ENCODE results near the gene HEATR9. TPM values are rescaled to one million over a fixed set of nuclear protein-coding genes. Genes with fewer than 3 reads are reported as not detected.

The HEATR9 gene, protein sequence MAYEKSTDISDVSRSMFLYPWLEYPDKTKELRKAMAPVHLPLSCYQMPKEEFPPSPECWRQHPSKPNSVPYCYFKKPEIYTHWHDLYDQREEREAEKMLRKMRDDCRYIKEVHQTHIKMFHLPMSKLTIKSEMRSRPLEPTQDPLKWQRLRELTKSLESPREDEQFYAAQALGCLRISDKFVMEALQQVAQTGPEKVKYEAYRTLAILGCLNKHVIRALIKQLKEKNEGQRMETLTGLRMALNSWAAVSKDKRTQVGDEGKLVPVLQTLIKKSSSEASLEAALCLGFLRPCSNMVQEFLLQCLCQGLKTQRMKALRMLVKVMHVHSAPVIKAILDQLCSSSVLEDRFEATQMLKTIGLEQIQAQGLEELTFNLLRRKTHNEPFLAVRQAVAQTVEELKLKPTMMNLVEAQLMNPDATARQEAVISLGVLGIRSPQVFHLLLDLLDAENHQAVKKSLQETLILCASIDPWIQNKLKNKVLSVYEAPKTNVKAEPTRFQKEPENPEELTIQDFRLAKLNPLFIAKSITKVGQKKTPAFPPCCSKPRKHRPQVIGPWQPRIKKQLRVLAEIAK
- total RNA-seq (1 to 10 TPM in 1 of 5 experiments, under 1 TPM in 1, not detected in 3; 0.22 to 1.9 TPM), polyA plus RNA-seq (under 1 TPM in 1 of 2 donors, not detected in 1; 0.09 TPM), total RNA-seq (not detected)

DNA sequence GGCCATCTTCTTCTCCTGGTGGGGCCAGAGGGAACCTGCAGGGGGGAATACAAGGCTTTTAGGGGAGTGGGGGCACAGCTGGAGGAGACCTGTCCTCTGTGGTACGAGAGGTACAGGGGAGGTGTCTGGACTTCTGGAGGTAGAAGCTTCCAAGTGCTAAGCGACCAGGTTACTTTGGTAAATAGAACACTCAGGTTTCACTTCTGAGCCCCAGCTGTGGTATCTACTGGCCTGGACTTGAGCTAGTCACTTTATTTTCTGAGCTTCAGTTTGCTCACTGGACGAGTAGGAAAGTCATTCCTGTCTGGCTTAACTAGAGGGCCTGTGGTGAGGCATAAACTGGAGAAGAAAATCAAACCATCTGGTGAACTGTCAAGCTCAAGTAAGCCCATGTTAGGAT, at the start of gene HEATR9:
Gene HEATR9 (minus strand): TSS at position 155 of the 400 bp plus-strand sequence. CDS start 149 bp downstream, at position 6.
- H3K27ac Mint-ChIP-seq = peak within 1 kb of the TSS in 3 of 9 donors; percentile 5 to 56 (median 41)
- ChIA-PET POLR2A (no interaction called here), CTCF (no interaction called here)
- Histone ChIP-seq H3K36me3 (ENCODE audit: control insufficient read depth in 2 of 3, insufficient read depth in 3 of 3, low read length in 3 of 3) (peaks cover 0 to 16% (median 0%) of the 10 kb centered on the region in 3 experiments), H3K4me3 (ENCODE audit: low read length) (no peak within 1 kb of the TSS), H3K27ac (ENCODE audit: low read depth, low read length) (no peak within 1 kb of the TSS), H3K4me1 (ENCODE audit: control insufficient read depth in 2 of 2, insufficient read depth in 2 of 2, low read length in 2 of 2) (peaks cover 4% of the 10 kb centered on the region in 2 donors), H3K9me3 (ENCODE audit: control insufficient read depth in 2 of 3, low read length in 3 of 3) (no peaks in the 10 kb centered on the region), H3K27me3 (ENCODE audit: control insufficient read depth in 2 of 2, insufficient read depth in 2 of 2, low read length in 2 of 2) (no peaks in the 10 kb centered on the region)
- no peak for DNase-seq
- no peak within 1 kb of the TSS for H3K4me3 Mint-ChIP-seq
- no peaks in the 10 kb centered on the region for H3K27me3 Mint-ChIP-seq
- no peaks in the 10 kb centered on the region for H3K9me3 Mint-ChIP-seq
- H3K4me1 Mint-ChIP-seq = peaks cover 12 to 40% (median 14%) of the 10 kb centered on the region in 7 donors
- intact Hi-C loops (cut with micrococcal nuclease) = no loop called here
- no peak for ATAC-seq
- H3K36me3 Mint-ChIP-seq = peaks cover 0 to 26% (median 0%) of the 10 kb centered on the region in 5 donors

DNA sequence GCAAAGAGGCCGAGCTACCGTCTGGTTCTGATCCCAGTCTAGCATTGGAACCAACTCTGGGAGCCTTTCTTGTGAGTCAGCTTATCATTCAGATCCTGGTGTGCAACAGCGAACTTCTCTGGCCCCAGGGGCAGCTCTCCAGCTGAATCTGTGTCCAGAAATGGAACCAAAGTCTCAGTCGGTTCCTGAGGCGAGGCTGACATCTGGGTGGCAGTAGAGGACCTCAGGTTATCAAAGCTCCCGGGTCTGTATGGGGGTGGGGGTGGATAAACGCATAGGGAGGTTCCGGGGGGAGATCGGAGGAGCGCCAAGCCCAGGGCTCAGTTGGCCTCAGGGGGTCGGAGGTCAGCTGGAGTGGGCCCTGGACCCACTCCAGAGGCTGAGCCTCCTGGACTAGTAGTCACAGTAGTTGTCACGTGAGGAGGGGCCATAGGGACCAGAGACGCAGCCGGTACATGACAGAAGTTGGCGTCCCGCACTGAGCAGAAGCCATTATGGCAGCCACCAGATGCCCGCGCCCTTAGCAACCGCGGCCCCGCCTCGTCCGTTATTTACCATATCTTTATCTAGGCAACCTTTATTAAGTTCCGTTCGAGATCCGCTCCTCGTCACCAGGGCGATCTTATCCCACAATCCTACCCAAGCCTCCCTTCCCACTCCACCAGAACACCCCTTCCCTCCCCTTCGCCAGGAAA, 49.0 kb upstream of the HEATR9 start:
- POLR2A ChIA-PET = no interaction called here
- Mint-ChIP-seq H3K27ac (no peak overlapping the region), H3K9me3 (no peaks in the 10 kb centered on the region), H3K4me3 (no peak overlapping the region), H3K4me1 (peaks cover 0 to 37% (median 5%) of the 10 kb centered on the region in 7 donors), H3K27me3 (no peaks in the 10 kb centered on the region), H3K36me3 (peaks cover 0 to 45% (median 0%) of the 10 kb centered on the region in 5 donors)
- Histone ChIP-seq H3K27ac (ENCODE audit: low read depth, low read length) (no peak overlapping the region), H3K27me3 (ENCODE audit: control insufficient read depth in 2 of 2, insufficient read depth in 2 of 2, low read length in 2 of 2) (no peaks in the 10 kb centered on the region), H3K4me3 (ENCODE audit: low read length) (no peak overlapping the region), H3K36me3 (ENCODE audit: control insufficient read depth in 2 of 3, insufficient read depth in 3 of 3, low read length in 3 of 3) (no peaks in the 10 kb centered on the region), H3K4me1 (ENCODE audit: control insufficient read depth in 2 of 2, insufficient read depth in 2 of 2, low read length in 2 of 2) (peaks cover 0 to 20% of the 10 kb centered on the region in 2 donors), H3K9me3 (ENCODE audit: control insufficient read depth in 2 of 3, low read length in 3 of 3) (no peaks in the 10 kb centered on the region)
- intact Hi-C loops (cut with micrococcal nuclease) = no loop called here
- DNase-seq = no peak
- no peak for ATAC-seq
- CTCF ChIA-PET = no interaction called here

DNA sequence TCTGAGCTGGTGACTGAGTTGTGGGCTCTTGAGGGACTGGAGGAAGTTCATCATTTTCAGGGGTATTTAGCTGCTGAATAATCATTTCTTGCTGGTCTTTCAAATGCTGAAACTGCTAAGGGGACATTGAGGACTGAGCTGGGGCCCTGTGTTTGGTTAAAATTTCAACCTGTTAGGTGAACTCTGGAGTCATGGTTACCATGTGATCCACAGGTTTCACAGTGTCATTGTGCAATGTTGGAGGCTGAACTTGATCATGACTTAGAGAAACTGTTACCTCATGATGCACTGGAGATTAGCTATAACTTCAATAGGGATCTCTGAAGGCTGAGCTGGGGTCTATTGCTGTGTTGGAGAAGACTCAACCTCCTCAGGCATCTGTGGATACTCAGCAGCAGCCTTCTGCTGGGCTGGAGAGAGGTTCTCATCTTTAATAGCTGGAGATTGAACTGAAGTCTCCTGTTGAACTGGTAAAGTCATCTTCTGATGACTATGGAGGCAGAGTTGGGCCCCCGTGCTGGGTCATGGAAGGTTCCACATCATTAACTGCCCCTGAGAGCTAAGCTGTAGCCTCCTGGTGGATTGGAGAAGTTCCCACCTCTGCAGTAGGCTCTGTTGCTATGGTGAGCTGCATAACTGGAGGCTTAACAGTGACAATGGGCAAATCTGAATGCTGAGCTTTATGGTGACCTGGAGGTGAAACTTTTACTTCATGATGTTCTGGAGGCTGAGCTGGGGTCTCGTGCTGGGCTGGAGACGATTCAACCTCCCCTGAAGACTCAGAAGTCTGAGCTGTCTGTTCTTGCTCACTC, 46.7 kb upstream of the HEATR9 start:
- Histone ChIP-seq H3K27me3 (ENCODE audit: control insufficient read depth in 2 of 2, insufficient read depth in 2 of 2, low read length in 2 of 2) (no peaks in the 10 kb centered on the region), H3K36me3 (ENCODE audit: control insufficient read depth in 2 of 3, insufficient read depth in 3 of 3, low read length in 3 of 3) (no peaks in the 10 kb centered on the region), H3K9me3 (ENCODE audit: control insufficient read depth in 2 of 3, low read length in 3 of 3) (no peaks in the 10 kb centered on the region), H3K4me3 (ENCODE audit: low read length) (no peak overlapping the region), H3K27ac (ENCODE audit: low read depth, low read length) (no peak overlapping the region), H3K4me1 (ENCODE audit: control insufficient read depth in 2 of 2, insufficient read depth in 2 of 2, low read length in 2 of 2) (peaks cover 0 to 20% of the 10 kb centered on the region in 2 donors)
- ChIA-PET CTCF (interaction anchor here (0.5 kb wide), 1 partner anchor 82 kb away, joined by 3 read pairs; no protein-coding TSS in a partner anchor), POLR2A (no interaction called here)
- Mint-ChIP-seq H3K27me3 (no peaks in the 10 kb centered on the region), H3K36me3 (peaks cover 0 to 42% (median 0%) of the 10 kb centered on the region in 5 donors), H3K4me3 (no peak overlapping the region), H3K9me3 (no peaks in the 10 kb centered on the region), H3K4me1 (peaks cover 0 to 25% (median 5%) of the 10 kb centered on the region in 7 donors), H3K27ac (no peak overlapping the region)
- intact Hi-C loops (cut with micrococcal nuclease) = no loop called here
- no peak for ATAC-seq
- no peak for DNase-seq

DNA sequence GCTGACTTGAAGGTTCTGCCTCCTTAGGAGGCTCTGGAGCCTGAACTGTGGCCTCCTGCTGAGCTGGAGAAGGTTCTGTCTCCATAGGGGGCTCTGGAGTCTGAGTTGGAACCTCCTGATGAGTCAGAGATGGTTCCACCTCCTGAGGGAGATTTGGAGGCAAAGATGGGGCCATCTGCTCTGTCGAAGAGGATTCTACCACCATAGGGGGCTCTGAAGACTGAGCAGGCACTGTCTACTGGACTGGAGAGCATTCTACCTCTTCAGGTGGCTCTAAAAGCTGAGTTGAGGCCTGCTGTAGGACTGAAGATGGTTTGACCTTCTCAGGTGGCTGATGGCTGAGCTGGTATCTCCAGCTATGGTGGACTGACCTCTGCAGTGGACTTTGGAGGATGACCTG, 45.7 kb upstream of the HEATR9 start:
- ChIA-PET POLR2A (no interaction called here), CTCF (interaction anchor here (0.6 kb wide), 1 partner anchor 25 kb away, joined by 3 read pairs; no protein-coding TSS in a partner anchor)
- peaks cover 0 to 19% (median 0%) of the 10 kb centered on the region in 7 donors for H3K4me1 Mint-ChIP-seq

DNA sequence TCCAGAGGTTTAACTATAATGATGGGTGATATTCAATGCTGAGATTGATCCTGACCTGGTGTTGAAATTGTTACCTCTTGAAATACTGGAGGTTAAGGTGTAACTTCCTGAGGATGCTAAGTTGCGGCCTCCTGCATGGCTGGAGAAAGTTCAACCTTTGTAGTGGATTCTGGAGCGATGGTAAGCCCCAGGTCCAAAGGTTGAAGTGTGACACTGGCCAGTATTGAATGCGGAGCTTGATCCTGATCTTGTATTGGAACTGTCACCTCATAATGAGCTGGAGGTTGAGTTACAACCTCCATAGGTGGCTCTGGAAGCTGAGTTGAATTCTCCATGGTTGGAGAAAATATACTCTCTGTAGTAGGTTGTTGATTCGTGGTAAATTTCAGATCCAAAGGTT, 44.9 kb upstream of the HEATR9 start:
- Mint-ChIP-seq H3K4me3 (no peak overlapping the region), H3K4me1 (peaks cover 0 to 19% (median 0%) of the 10 kb centered on the region in 7 donors), H3K9me3 (no peaks in the 10 kb centered on the region), H3K36me3 (peaks cover 0 to 38% (median 0%) of the 10 kb centered on the region in 5 donors), H3K27me3 (no peaks in the 10 kb centered on the region), H3K27ac (no peak overlapping the region)
- CTCF ChIA-PET = interaction anchor here (0.6 kb wide), 1 partner anchor 26 kb away, joined by 3 read pairs; no protein-coding TSS in a partner anchor
- H3K27me3 ChIP-seq (ENCODE audit: control insufficient read depth in 2 of 2, insufficient read depth in 2 of 2, low read length in 2 of 2) = no peaks in the 10 kb centered on the region
- no peak for DNase-seq
- no peak overlapping the region for H3K4me3 ChIP-seq (ENCODE audit: low read length)
- intact Hi-C loops (cut with micrococcal nuclease) = no loop called here
- POLR2A ChIA-PET = interaction anchor here (0.5 kb wide), 1 partner anchor 82 kb away, joined by 3 read pairs; no protein-coding TSS in a partner anchor
- H3K9me3 ChIP-seq (ENCODE audit: control insufficient read depth in 2 of 3, low read length in 3 of 3) = no peaks in the 10 kb centered on the region
- H3K27ac ChIP-seq (ENCODE audit: low read depth, low read length) = no peak overlapping the region
- no peaks in the 10 kb centered on the region for H3K36me3 ChIP-seq (ENCODE audit: control insufficient read depth in 2 of 3, insufficient read depth in 3 of 3, low read length in 3 of 3)
- no peak for ATAC-seq
- H3K4me1 ChIP-seq (ENCODE audit: control insufficient read depth in 2 of 2, insufficient read depth in 2 of 2, low read length in 2 of 2) = peaks cover 0 to 20% of the 10 kb centered on the region in 2 donors

More for the DNA sequence above, 45.7 kb upstream of the HEATR9 start:
- DNase-seq (no peak), ATAC-seq (no peak)
- Histone ChIP-seq H3K27me3 (ENCODE audit: control insufficient read depth in 2 of 2, insufficient read depth in 2 of 2, low read length in 2 of 2) (no peaks in the 10 kb centered on the region), H3K4me1 (ENCODE audit: control insufficient read depth in 2 of 2, insufficient read depth in 2 of 2, low read length in 2 of 2) (peaks cover 0 to 20% of the 10 kb centered on the region in 2 donors), H3K27ac (ENCODE audit: low read depth, low read length) (no peak overlapping the region), H3K9me3 (ENCODE audit: control insufficient read depth in 2 of 3, low read length in 3 of 3) (no peaks in the 10 kb centered on the region), H3K4me3 (ENCODE audit: low read length) (no peak overlapping the region), H3K36me3 (ENCODE audit: control insufficient read depth in 2 of 3, insufficient read depth in 3 of 3, low read length in 3 of 3) (no peaks in the 10 kb centered on the region)
- Mint-ChIP-seq H3K4me3 (no peak overlapping the region), H3K9me3 (no peaks in the 10 kb centered on the region), H3K36me3 (peaks cover 0 to 35% (median 0%) of the 10 kb centered on the region in 5 donors), H3K27me3 (no peaks in the 10 kb centered on the region), H3K27ac (no peak overlapping the region)
- intact Hi-C loops (cut with micrococcal nuclease) = no loop called here

DNA sequence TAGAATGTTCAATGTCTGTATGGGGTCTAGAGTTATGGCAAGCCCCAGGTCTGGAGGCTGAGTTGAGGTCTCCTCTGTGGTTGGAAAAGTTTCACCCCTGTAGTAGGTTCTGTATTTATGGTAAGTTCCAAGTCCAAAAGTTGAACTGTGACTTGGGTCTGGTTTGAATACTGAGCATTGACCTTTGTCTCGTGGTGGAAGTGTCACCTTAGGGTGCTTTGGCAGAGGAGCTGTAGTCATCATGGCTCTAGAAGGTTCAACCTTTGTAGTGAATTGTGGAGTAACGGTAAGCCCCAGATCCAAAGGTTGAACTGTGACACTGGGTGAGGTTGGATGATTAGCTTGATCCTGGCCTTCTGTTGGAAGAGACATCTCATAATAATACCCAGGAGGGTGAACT, 44.3 kb upstream of the HEATR9 start:
- intact Hi-C loops (cut with micrococcal nuclease) = no loop called here
- Mint-ChIP-seq H3K9me3 (no peaks in the 10 kb centered on the region), H3K27ac (no peak overlapping the region), H3K4me3 (no peak overlapping the region), H3K4me1 (peaks cover 0 to 21% (median 0%) of the 10 kb centered on the region in 7 donors), H3K36me3 (peaks cover 0 to 32% (median 0%) of the 10 kb centered on the region in 5 donors), H3K27me3 (no peaks in the 10 kb centered on the region)
- Histone ChIP-seq H3K27me3 (ENCODE audit: control insufficient read depth in 2 of 2, insufficient read depth in 2 of 2, low read length in 2 of 2) (no peaks in the 10 kb centered on the region), H3K27ac (ENCODE audit: low read depth, low read length) (no peak overlapping the region), H3K9me3 (ENCODE audit: control insufficient read depth in 2 of 3, low read length in 3 of 3) (no peaks in the 10 kb centered on the region), H3K4me3 (ENCODE audit: low read length) (no peak overlapping the region), H3K4me1 (ENCODE audit: control insufficient read depth in 2 of 2, insufficient read depth in 2 of 2, low read length in 2 of 2) (peaks cover 0 to 20% of the 10 kb centered on the region in 2 donors), H3K36me3 (ENCODE audit: control insufficient read depth in 2 of 3, insufficient read depth in 3 of 3, low read length in 3 of 3) (no peaks in the 10 kb centered on the region)
- POLR2A ChIA-PET = interaction anchor here (0.5 kb wide), 1 partner anchor 81 kb away, joined by 3 read pairs; no protein-coding TSS in a partner anchor
- ATAC-seq (no peak), DNase-seq (no peak)
- CTCF ChIA-PET = no interaction called here

All from naive thymus-derived CD4-positive, alpha-beta T cell (primary cell).